Esophagus squamous epithelium (tissue), 5 donors: ENCODE data around the gene PPP1R9A. TPM values are rescaled to one million over a fixed set of nuclear protein-coding genes. Genes with fewer than 3 reads are reported as not detected.

Experiments
- DNase-seq: peaks from one replicate; lab custom pipeline; 2025; lab: John Stamatoyannopoulos, UW
- H3K27ac ChIP-seq, 4 donors: fragments of 200-600 bp; sonication (generic); one replicate each; pipeline ENCODE4 v1.5.1; 2016 to 2019; ENCODE audit warnings: mild to moderate bottlenecking in 1 of 4
- H3K27me3 ChIP-seq, 4 donors: fragments of 200-600 bp; sonication (generic); 1 replicate in 3 of 4; 2 replicates in 1 of 4; pipeline versions ENCODE4 v1.5.1 to v1.6.0; 2017 to 2021; ENCODE audit warnings: antibody characterized with exemption in 1 of 4
- H3K36me3 ChIP-seq, 3 donors: fragments of 200-600 bp; sonication (generic); one replicate each; pipeline ENCODE4 v1.5.1; 2016 to 2019
- H3K4me1 ChIP-seq, 3 donors: fragments of 200-600 bp; sonication (generic); one replicate each; pipeline ENCODE4 v1.5.1; 2017 to 2019
- H3K4me3 ChIP-seq, 4 donors: fragments of 200-600 bp; sonication (generic); 1 replicate in 3 of 4; 2 replicates in 1 of 4; pipeline ENCODE4 v1.5.1; 2016 to 2019; ENCODE audit warnings: mild to moderate bottlenecking in 2 of 4, moderate library complexity in 1 of 4
- H3K9me3 ChIP-seq, 3 donors: fragments of 200-600 bp; sonication (generic); one replicate each; pipeline ENCODE4 v1.5.1; 2016 to 2019
- CTCF ChIP-seq, 6 experiments: fragments of 450-650 bp in 4 of 6; fragments of 200-600 bp in 2 of 6; sonication (generic) in 2 of 6; IDR thresholded peaks; one replicate each; pipeline ENCODE4 v1.5.1; 2016 to 2019; ENCODE audit warnings: antibody characterized with exemption in 6 of 6, mild to moderate bottlenecking in 4 of 6, moderate library complexity in 4 of 6
- POLR2A ChIP-seq, 4 donors: fragments of 450-650 bp; IDR thresholded peaks; one replicate each; pipeline ENCODE4 v1.6.1; 2017; ENCODE audit warnings: antibody characterized with exemption in 4 of 4, mild to moderate bottlenecking in 4 of 4, moderate library complexity in 3 of 4
- WGBS, 2 donors: methylation state at CpG; one replicate each; pipeline ENCODE4 v1.1.5; 2018; 5-methylcytosine and 5-hydroxymethylcytosine counted together
- intact Hi-C: fragments of 100-400 bp; cut with DNase I; formaldehyde crosslinking; loops from one replicate; pipeline ENCODE4 v1.15.0; 2022
- total RNA-seq, 4 donors: library from RNA; depleted of rRNA; stranded (reverse); fragments of >200 nt; gene quantifications; one replicate each; pipeline ENCODE4 v1.1.0, GENCODE V29; 2016
- donor health status: DM: yes; HTN: yes; CAD: no.

The PPP1R9A gene
- total RNA-seq, 4 donors from 2014 or later, result 0.04 to 6.3 (median 1.0) TPM

- no peaks in the 10 kb centered on the region for H3K9me3 ChIP-seq
- intact Hi-C loops, result no loop called here
- H3K27ac ChIP-seq, result no peak overlapping the region
- no peak overlapping the region for H3K4me3 ChIP-seq
- WGBS, 2 donors, result 56 to 65% methylated on average over 2 of the region's 2 CpGs
- no peak for DNase-seq
- H3K4me1 ChIP-seq, result peaks cover 0 to 12% (median 0%) of the 10 kb centered on the region in 3 donors
- TF ChIP-seq CTCF (IDR thresholded peaks at IDR 0.05) (no peak), POLR2A (IDR thresholded peaks at IDR 0.05) (no peak)
- H3K27me3 ChIP-seq, result no peaks in the 10 kb centered on the region
- no peaks in the 10 kb centered on the region for H3K36me3 ChIP-seq
Observed at GRCh38 chr7:94890216-94890615, 17.2 kb upstream of the PPP1R9A start.

- WGBS, 2 donors, result 71 to 80% methylated on average over 6 of the region's 6 CpGs
- intact Hi-C loops, result no loop called here
- no peak overlapping the region for H3K27ac ChIP-seq
- no peaks in the 10 kb centered on the region for H3K9me3 ChIP-seq
- H3K4me1 ChIP-seq, result peaks cover 0 to 6% (median 0%) of the 10 kb centered on the region in 3 donors
- TF ChIP-seq CTCF (IDR thresholded peaks at IDR 0.05) (no peak), POLR2A (IDR thresholded peaks at IDR 0.05) (no peak)
- H3K27me3 ChIP-seq, result no peaks in the 10 kb centered on the region
- no peaks in the 10 kb centered on the region for H3K36me3 ChIP-seq
- no peak overlapping the region for H3K4me3 ChIP-seq
- DNase-seq, result no peak
Observed at GRCh38 chr7:94893661-94894060, 13.7 kb upstream of the PPP1R9A start.

- Histone ChIP-seq H3K4me1 (no peaks in the 10 kb centered on the region), H3K4me3 (no peak overlapping the region), H3K27ac (no peak overlapping the region), H3K27me3 (no peaks in the 10 kb centered on the region), H3K36me3 (no peaks in the 10 kb centered on the region), H3K9me3 (no peaks in the 10 kb centered on the region)
- 88 to 92% methylated on average over 1 of the region's 1 CpG for whole genome bisulfite sequencing, 2 donors
- no peak for DNase-seq
- TF ChIP-seq CTCF (IDR thresholded peaks at IDR 0.05) (no peak), POLR2A (IDR thresholded peaks at IDR 0.05) (no peak)
- intact Hi-C loops, result no loop called here
Observed at GRCh38 chr7:94897541-94897940, 9.9 kb upstream of the PPP1R9A start.

GRCh38 chr7:94898340-94898739, 9.1 kb upstream of the PPP1R9A start:
- TF ChIP-seq POLR2A (IDR thresholded peaks at IDR 0.05) (no peak), CTCF (IDR thresholded peaks at IDR 0.05) (no peak)
- H3K9me3 ChIP-seq, result no peaks in the 10 kb centered on the region
- intact Hi-C loops, result no loop called here

GRCh38 chr7:94901981-94902380, 5.4 kb upstream of the PPP1R9A start:
- TF ChIP-seq CTCF (IDR thresholded peaks at IDR 0.05) (no peak), POLR2A (IDR thresholded peaks at IDR 0.05) (no peak)
- Histone ChIP-seq H3K36me3 (no peaks in the 10 kb centered on the region), H3K27ac (no peak overlapping the region), H3K9me3 (no peaks in the 10 kb centered on the region), H3K4me1 (peaks cover 0 to 4% (median 0%) of the 10 kb centered on the region in 3 donors), H3K4me3 (no peak overlapping the region), H3K27me3 (peaks cover 0 to 3% (median 0%) of the 10 kb centered on the region in 4 donors)
- intact Hi-C loops, result no loop called here
- no peak for DNase-seq
- 72 to 80% methylated on average over 3 of the region's 3 CpGs for WGBS, 2 donors

More at GRCh38 chr7:94898340-94898739, 9.1 kb upstream of the PPP1R9A start:
- H3K36me3 ChIP-seq, result no peaks in the 10 kb centered on the region
- DNase-seq, result no peak
- H3K4me1 ChIP-seq, result no peaks in the 10 kb centered on the region
- no peaks in the 10 kb centered on the region for H3K27me3 ChIP-seq
- no peak overlapping the region for H3K27ac ChIP-seq
- H3K4me3 ChIP-seq, result no peak overlapping the region
